NCI-H2196 (cell line): ENCODE measurements around the gene PWP1.

ENCODE experiments used
- DNase-seq: peaks from one replicate; lab custom pipeline; 2025; ENCODE audit not compliant: unreplicated experiment; lab: John Stamatoyannopoulos, UW

The PWP1 gene

GRCh38 chr12:107685360-107686248 lies at the start of gene PWP1:
PWP1 (plus strand) TSS chr12:107685799; CDS start chr12:107685900, 101 bp downstream.
- DNase-seq, result peak; percentile 97

- no peak for DNase-seq
These were observed 44.4 kb upstream of the PWP1 start for GRCh38 chr12:107641154-107641553.

DNA sequence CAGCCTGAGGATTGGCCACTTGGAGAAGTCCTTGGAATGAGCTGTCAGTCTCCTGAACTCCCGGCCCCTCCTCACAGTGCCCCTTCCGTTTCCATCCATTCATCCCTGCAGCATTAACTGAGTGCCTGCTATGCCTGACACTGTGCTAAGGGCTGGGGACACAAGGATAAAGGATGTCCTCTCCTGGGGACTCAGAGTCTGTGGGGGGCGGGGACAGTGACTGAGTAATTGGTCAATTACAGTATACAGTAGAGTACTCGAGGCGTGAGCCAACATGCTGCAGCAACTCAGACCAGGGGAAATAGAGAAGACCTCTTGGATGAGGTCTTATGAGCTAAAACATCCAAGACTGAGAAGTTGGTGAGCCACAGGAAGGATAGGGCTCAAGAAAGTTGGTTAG lies 43.4 kb upstream of the PWP1 start:
- DNase-seq, result no peak

DNA sequence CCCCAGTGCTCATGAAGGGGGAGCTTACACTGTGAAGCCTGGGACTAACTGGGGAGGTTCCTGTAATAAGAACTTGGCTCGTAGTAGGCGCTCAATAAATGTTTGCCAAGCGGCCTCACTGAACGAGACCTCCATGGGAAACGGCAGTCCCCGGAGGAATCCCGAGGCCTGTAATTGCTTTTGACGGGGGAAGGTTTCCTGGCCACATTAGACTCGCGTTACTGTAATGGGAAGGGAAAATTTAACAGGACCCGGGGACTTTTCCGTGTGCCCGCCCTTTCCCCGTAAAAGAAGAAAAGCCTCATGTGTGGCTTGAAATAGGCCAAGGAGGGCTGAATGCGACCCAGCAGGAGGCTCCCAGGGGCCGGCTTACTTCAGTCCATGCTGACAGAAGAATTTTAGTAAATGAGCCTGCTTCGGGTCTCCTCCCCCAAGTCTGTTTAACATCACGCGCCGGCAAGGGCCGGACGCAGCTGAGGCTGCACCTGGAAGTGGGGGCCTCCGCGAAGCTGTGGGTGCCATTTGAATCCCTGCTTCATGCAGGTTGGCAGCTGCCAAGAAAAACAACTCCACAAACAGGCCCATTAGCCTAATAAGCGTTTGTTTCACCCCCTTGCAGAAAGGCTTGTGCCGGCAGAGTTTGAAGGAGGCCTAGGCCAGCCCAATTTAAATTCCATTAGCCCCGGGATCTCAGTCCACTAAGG lies 39.8 kb upstream of the PWP1 start:
- no peak for DNase-seq

GRCh38 chr12:107646436-107646835 lies 39.2 kb upstream of the PWP1 start:
- DNase-seq, result no peak

DNA sequence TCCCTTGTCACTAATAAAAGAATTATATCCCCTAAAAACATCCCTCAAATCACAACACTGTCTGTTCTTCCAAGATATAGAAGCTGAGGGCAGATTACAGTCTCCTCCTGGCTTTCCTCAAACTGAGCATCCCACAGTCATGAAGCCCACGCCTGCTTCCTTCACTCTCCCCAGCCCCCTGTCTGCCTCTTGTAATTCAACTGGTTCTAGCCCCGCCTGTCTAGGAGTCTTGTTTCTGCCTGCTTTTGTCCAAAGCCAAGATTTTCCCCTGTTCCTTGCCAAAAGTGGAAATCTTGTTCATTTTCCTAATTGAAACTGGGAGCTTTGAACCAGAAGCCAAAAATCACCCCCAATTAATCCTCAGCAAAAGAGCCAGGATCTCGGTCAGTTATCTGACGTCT lies 35.9 kb upstream of the PWP1 start:
- DNase-seq, result no peak

DNA sequence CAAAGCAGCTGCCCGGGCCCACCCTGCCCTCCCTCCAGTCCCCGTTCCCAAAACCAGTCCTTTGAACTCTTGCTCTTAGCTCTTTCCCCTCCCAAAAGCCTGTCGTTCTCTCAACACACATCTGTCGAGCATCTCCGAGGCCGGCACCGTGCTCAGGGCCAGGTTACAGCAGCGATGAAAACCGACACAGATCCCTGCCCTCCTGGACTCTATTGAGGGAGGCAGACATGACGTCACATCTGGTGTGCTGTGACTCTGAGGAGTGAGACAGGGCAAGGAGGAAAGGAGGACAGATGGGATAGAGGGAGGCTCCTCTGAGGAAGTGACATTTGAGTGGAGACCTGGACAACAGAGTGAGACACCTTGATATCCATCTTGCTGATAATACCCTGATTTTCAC lies 34.6 kb upstream of the PWP1 start:
- no peak for DNase-seq

DNA sequence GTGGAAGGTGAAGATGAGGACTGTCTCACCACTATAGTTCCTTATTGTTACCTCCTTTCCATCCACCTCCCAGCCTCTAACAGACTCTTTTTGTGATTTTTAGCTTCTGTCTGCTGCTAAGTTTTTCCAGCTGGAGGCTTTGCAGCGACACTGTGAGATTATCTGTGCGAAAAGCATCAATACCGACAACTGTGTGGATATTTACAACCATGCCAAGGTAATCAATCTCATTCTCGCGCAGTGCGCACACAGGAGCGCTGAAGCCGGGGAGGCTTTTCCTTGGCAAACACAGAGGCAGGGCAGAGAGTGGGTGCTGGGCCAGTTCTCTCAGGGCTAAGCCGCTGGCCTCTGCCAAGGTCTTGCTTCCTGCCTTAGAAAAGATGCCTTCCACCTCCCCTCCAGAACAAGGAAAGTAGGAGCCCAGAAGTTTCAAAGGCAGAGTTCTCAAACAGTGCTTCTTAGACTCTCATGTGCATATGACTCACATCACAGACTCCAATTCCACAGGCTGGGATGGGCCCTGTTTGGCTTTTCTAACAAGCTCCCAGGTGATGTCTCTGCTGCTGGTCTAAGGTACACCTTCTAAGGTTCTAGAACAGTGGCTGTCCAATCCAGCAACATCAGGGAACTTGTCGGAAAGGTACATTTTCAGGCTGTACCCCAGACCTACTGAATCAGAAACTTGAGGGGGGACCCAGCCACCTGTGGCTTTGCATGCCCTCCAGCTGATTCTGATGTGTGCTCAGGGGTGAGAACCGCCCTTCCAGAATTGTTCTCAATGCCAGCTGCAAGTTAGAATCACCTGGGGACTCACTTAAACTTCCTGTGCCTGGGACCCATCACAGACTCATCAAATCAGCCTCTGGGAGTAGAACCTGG lies 33.8 kb upstream of the PWP1 start:
- no peak for DNase-seq

DNA sequence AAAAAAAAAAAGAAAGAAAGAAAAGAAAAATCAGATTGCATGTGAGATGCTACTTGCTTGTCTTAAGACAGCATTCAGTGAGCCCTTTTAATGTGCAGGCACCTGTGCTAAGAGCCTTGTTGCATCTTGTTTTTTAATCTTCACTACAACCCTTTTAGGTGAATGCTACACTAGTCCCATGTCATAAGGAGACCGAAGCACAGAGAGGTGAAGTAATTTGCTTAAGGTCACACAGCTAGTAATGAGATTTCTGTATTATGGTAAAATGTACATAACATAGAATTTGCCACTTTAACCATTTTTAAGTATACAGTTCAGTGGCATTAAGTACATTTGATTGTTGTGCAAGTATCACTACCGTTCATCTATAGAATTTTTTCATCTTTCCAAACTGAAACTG lies 32.1 kb upstream of the PWP1 start:
- DNase-seq, result no peak

- no peak for DNase-seq
These were observed 30.7 kb upstream of the PWP1 start for GRCh38 chr12:107654873-107655272.

DNA sequence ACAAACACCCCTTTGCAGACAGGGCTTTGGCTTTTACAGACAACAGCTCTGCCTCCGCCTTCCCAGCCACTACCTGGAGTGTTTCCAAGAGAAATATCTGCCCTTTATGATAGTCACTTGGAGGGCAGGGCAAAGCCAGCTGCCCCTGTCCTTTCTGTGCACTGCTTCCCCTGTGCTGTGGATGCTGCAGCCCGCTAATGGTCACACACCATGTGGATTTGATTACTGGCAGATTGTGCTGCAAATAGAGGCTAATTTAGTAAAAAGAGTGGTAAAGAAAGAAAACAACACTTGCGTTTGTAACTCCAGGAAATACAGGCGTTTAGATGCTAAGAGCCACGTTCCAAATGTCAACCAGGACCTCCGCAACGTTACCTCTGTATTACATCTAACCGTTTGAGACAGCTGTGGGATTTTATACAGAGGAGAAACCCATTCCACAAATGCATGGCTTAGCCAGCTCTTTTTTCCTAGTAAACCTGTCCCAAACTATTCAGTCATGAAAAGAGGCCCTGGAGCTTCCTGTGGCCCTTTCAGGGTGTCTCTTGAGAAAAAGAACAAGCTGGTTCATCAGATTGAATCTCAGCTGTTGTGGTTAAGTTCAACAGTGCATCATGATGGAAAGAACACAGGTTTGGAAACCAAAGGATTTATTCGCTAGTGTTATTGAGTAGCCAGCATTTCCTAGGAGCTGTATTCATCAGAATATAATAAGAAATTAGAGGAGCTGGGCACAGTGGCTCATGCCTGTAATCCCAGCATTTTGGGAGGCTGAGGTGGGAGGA lies 30.1 kb upstream of the PWP1 start:
- no peak for DNase-seq

GRCh38 chr12:107656302-107656701 lies 29.3 kb upstream of the PWP1 start:
- DNase-seq, result no peak

DNA sequence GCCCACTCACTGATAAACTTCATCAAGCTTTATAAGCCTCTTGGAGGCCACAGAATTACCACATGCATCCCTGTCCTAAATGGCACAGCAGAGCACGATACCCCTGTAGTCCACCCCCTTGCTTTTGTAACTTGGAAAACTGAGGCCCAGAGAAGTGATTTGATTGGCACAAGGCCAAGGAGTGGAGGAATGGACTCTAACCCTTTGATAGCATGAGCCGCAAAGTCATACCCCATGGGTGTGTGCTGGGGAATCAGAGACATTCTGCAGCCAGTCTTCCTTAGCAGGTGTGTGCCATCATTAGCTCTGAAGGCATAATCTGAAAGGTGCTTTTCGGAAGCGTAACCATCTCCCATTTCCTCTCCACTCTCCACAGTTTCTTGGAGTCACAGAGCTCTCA lies 28.5 kb upstream of the PWP1 start:
- DNase-seq, result no peak

DNA sequence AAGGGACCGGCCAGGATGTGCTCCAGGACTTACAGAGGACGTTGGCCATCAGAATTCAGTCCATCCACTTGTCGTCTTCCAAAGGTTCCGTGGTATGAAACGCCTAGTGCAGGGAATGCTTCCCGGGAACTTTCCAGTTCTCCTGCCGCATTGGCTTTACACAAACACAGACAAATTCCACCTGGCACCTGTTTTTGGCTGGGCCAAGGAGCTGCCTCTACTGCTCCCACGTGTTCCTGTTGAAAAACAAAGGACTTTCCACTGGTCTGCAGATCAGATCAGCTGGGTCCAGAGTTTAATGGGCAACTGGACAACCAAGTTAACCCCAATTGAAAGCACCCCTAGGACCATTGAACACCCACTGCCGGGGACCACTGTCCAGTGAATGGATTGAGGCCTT lies 28.0 kb upstream of the PWP1 start:
- no peak for DNase-seq

DNA sequence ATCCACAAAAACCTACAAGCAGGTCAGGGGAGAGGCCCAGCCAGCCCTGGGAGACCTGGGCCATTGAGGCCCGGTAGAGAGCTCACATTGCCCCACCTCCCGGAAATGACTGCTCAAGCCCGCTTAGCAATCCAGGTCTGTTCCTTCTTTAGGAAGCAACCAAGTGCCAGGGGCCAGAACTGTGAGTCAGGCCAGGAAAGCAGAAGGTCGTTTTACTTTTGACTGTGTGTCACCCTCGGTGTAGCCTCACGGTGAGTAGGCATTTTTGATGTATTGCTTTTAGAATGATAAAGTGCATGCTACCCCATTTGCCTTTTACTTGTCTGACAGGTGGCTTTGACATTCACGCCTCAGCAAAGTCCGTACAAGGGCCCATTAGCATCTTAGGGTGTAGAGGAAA lies 25.4 kb upstream of the PWP1 start:
- no peak for DNase-seq

DNA sequence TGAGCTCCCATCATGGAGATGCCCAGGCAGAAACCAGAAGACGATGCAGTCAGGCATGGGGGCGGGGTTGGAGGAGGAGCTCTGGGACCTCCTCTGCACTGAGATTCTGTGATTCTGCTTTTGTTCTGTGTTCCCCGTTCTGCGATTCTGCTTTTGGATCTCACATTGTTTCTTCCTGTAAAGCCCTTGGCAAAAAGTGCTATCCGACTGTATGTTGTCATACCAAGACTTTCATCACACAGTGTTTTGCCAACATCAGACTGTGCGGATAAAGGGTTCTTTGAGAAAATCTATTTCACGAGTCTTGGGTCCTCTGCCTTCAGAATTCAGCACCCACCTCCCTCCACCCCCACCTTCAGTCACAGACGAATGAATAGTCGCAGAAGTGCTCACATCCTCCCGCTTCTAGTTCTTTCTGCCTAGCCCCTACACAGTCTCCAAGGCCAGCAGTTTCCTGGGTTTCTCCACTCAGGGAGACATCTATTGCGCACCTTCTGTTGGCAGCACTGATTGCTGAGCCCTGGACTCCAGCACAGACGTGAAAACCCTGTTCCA lies 24.7 kb upstream of the PWP1 start:
- no peak for DNase-seq

GRCh38 chr12:107661830-107662229 lies 23.8 kb upstream of the PWP1 start:
- DNase-seq, result no peak

DNA sequence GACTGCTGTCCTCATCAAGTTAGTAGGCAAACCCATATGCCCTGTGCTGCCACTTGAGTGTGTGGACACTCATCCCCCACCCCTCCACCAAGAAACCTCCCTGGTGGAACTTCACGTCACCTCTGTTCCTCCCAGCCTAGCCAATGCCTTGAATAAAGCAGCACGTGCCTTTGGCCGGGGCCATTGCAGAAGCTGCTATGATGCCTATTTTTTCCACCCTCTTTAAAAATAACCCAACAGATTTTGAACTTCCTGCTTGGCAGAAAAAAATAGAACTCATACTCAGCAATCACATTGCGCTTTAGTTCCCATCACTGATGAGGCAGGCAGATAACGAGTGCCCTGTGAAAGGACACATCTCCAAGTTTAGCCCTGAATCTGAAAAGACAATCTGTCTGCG lies 23.1 kb upstream of the PWP1 start:
- no peak for DNase-seq

- no peak for DNase-seq
These were observed 22.3 kb upstream of the PWP1 start for GRCh38 chr12:107663277-107663676.

GRCh38 chr12:107666009-107666408 lies 19.6 kb upstream of the PWP1 start:
- no peak for DNase-seq
